GM19467 (cell line): Measurements from ENCODE around the gene ADPRS.

Experiments used
- ATAC-seq: cut with Tn5 transposase; IDR thresholded peaks from one replicate; pipeline ENCODE4 v1.9.1; 2021; ENCODE audit warnings: mild to moderate bottlenecking, moderate library complexity; ENCODE audit not compliant: unreplicated experiment

Gene ADPRS

DNA sequence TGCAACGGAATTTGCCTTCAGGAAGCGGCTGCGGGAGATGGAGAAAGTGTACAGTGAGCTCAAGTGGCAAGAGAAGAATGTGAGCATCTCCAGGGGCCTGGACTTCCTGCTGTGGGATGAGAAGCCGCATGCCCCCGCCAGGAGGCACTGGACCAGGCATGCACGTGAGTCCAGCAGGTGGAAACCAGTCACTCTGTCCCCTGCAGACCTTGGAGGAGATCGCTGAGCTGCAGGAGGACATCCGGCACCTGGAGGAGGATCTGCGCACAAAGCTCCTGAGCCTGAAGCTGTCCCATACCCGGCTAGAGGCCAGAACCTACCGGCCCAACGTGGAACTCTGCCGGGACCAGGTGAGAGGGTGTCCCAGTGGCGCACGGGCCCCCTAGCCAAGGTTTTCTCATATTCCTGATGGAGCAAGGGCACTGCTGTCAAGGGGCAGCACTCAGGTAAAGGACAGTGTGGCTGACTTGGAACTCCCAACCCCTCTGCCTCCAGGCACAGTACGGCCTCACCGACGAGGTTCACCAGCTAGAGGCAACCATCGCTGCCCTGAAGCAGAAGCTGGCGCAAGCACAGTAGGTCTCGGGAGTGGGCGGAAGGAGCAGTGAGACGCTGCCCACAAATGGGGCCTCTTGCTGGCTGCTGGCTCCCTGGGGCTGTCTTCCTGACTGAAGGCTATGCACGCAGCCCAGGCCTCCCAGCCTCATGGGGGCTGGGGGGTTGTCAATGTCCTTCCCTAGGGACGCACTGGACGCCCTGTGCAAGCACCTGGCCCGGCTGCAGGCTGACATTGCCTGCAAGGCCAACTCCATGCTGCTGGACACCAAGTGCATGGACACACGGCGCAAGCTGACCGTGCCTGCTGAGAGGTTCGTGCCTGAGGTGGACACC lies 1.2 kb upstream of the ADPRS start:
- ATAC-seq, result no peak

- no peak for ATAC-seq
Measured at GRCh38 chr1:36088265-36088576, 471 bp upstream of the ADPRS start.

GRCh38 chr1:36089393-36090121 lies 865 bp downstream of the ADPRS start:
- ATAC-seq, result peak; percentile 7

DNA sequence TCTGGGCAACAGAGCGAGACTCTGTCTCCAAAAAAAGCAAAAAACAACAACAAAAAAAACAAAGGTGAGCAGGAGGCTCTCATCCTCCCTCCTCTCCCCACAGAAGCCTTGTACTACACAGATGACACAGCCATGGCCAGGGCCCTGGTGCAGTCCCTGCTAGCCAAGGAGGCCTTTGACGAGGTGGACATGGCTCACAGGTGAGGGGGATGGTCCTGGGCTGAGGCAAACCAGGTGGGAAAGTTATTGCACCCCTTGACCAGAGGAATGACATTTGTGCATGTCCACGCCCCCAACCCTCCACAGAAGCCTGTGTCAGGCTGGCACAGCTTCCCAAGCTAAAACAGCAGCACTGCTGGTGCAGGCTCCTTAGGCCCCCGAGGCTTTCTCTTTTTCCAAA lies 2.4 kb downstream of the ADPRS start:
- ATAC-seq, result no peak

DNA sequence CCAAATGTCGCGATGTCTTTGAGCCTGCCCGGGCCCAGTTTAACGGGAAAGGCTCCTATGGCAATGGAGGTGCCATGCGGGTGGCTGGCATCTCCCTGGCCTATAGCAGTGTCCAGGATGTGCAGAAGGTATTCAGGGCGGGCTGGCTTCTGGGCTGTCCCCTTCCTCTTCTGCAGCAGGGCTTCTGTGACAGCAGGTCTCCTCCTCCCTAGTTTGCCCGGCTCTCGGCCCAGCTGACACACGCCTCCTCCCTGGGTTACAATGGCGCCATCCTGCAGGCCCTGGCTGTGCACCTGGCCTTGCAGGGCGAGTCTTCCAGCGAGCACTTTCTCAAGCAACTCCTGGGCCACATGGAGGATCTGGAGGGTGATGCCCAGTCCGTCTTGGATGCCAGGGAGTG lies 3.0 kb downstream of the ADPRS start:
- ATAC-seq, result no peak

DNA sequence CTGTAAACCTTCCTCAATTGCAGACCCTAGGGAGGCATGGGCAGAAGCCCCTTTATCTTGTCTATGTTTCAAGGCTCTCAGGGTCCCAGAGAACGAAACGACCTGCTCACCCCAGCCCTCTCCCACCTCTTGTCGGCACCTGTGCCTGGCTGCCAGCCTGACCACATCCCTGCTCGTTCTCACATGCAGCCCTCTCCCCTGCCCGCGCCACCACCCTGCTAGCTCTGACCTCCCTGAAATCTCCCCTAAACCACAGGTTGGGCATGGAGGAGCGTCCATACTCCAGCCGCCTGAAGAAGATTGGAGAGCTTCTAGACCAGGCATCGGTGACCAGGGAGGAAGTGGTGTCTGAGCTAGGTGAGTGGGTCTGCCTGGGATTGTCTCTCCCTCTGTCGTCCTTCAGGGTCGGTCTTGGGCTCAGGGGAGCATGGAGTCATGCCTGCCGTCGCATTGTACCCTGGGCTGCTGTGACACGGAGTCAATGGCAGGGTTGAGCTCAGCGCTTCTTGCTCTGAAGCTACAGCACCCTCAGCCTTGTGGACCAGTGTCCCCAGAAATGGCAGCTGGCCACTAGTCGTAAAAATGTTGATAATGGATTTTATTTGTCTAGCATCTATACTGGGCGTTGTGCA lies 3.6 kb downstream of the ADPRS start:
- ATAC-seq, result no peak

GRCh38 chr1:36092798-36093185 lies 4.1 kb downstream of the ADPRS start:
- ATAC-seq, result no peak

- ATAC-seq, result no peak
Measured at GRCh38 chr1:36093226-36093625, 4.5 kb downstream of the ADPRS start.

- no peak for ATAC-seq
Measured at GRCh38 chr1:36093929-36094328, 5.2 kb downstream of the ADPRS start.

- no peak for ATAC-seq
Measured at GRCh38 chr1:36094621-36095061, 5.9 kb downstream of the ADPRS start.

GRCh38 chr1:36095760-36096405 lies 7.2 kb downstream of the ADPRS start:
- no peak for ATAC-seq

- no peak for ATAC-seq
Measured at GRCh38 chr1:36096500-36097432, 8.1 kb downstream of the ADPRS start.

GRCh38 chr1:36097693-36098585 lies 9.2 kb downstream of the ADPRS start:
- no peak for ATAC-seq

- ATAC-seq, result no peak
Measured at GRCh38 chr1:36098650-36099365, 10.1 kb downstream of the ADPRS start.

GRCh38 chr1:36099681-36100341 lies 11.1 kb downstream of the ADPRS start:
- no peak for ATAC-seq

DNA sequence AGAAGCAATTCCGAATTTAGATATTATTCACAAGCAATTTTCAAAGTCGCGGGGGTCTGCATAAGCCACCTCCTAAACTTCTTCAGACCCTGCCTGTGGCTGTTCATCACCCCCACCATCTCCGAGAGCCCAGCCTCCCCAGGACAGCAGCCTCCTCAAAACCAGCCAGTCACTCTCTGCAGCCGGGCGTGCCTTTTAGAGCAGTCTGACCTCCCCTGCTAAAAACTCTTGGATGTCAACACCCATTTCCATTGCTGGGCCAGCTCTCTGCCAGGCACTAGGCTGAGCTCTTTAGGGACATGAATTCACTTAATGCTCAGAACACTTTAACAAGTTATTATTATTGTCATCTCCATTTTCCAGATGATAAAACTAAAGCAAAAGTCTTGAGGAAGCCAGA lies 11.7 kb downstream of the ADPRS start:
- no peak for ATAC-seq

DNA sequence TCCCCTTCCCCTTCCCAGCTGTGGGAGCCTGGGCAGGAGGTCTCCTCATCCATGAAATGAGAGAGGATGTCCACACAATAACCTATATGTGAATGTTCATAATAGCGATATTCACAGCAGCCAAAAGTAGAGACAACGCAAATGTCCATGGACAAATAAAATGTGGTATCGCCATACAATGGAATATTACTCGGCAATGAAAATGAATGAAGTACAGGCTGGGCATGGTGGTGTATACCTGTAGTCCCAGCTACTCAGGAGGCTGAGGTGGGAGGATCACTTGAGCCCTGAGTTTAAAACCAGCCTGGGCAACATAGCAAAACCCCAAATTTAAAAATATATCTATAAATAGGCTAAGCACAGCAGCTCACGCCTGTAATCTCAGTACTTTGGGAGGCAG lies 12.9 kb downstream of the ADPRS start:
- no peak for ATAC-seq

DNA sequence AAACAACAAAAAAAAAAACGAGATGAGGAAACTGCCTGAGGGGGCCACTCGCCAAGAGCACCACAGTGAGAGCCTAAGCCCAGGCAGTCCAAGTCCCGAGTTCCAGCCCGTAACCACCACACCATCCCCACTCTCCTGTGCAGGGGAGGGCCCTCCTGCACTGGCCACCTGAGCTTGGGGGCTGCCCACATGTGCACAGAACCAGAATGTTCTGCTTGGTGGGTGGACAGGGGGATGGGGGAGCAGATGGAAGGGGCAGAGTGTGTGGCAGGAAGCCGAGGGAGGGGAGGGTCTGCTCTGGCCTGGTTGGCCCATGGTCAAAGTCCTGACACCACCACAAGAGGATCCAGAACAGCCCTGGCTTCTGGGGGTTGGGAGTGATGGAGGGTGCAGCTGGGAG lies 17.6 kb downstream of the ADPRS start:
- no peak for ATAC-seq
